Measurements from ENCODE around the gene TMEM150A.

- TF ChIP-seq CTCF (IDR thresholded peaks at IDR 0.05) (no peak), ZFX (IDR thresholded peaks at IDR 0.05; ENCODE audit: borderline replicate concordance) (no peak)
These were observed 33.1 kb upstream of the TMEM150A start for GRCh38 chr2:85635636-85636035.
